Amygdala (tissue), 56 donors: Measurements from ENCODE around the gene FBXO44.

Experiments used
- DNase-seq, 56 donors: peaks; one replicate each; lab custom pipeline; 2025; lab: John Stamatoyannopoulos, UW

The FBXO44 gene

GRCh38 chr1:11654939-11655808 is 497 bp downstream of the FBXO44 start:
- no peak for DNase-seq

- DNase-seq: no peak
Measured at GRCh38 chr1:11657654-11658053, 3.0 kb downstream of the FBXO44 start.

- DNase-seq: no peak
Measured at GRCh38 chr1:11658542-11658941, 3.9 kb downstream of the FBXO44 start.

GRCh38 chr1:11659748-11660147 is 5.1 kb downstream of the FBXO44 start:
- no peak for DNase-seq

DNA sequence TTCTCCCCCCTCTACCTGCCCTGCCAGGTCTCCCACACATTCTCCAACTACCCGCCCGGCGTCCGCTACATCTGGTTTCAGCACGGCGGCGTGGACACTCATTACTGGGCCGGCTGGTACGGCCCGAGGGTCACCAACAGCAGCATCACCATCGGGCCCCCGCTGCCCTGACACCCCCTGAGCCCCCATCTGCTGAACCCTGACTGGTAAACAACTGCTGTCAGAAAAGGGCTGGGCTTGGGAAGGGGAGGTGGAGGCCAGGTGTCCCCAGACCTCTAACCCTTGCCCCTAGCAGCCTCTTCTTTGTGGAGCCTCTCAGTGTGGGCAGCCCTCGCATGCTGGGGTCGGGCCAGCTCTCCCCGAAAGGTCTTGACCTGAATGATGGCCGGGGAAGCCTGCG is 6.4 kb downstream of the FBXO44 start:
- DNase-seq: no peak

DNA sequence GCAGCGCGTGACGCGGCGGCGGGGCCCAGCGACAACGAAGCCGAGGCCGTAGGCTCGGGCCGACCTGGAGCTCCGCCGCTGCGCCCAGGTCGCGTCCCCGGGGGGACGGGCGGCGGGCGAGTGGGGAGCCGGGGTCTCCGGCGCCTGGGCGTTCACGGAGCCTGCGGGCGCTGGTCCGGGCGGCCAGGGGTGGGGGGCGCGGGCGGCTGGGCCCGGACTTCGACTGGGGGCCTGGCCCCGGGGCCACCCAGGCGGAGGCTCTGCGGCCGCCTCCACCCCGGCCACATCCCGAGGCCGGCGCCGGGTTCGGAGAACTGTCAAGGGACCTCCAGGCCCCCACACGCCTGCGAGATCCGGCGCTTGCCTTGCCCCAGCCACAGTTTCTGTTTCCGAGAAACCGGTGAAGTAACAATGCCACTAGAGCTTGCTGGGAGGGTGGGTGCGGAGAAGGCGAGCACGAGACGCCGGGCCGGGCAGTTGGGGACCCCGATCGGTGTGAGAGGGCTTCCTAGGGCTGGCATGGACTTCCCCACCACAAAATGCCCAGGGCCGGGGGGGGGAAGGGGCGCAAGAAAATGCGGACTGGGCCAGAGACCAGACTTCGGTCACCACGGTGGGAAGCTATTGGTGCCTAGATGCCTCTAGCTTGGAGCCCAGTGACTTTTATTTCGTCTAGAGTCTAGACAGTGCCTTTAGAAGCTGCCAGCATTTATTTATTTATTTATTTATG is 9.8 kb downstream of the FBXO44 start:
- peak in 9 of 56 donors; percentile 19 to 37 (median 31) for DNase-seq

- no peak for DNase-seq
Measured at GRCh38 chr1:11668516-11668915, 13.8 kb downstream of the FBXO44 start.

GRCh38 chr1:11670747-11671146 is 16.1 kb downstream of the FBXO44 start:
- no peak for DNase-seq

- no peak for DNase-seq
Measured at GRCh38 chr1:11671205-11671543, 16.5 kb downstream of the FBXO44 start.

GRCh38 chr1:11671544-11672286 is 17.0 kb downstream of the FBXO44 start:
- DNase-seq: no peak

DNA sequence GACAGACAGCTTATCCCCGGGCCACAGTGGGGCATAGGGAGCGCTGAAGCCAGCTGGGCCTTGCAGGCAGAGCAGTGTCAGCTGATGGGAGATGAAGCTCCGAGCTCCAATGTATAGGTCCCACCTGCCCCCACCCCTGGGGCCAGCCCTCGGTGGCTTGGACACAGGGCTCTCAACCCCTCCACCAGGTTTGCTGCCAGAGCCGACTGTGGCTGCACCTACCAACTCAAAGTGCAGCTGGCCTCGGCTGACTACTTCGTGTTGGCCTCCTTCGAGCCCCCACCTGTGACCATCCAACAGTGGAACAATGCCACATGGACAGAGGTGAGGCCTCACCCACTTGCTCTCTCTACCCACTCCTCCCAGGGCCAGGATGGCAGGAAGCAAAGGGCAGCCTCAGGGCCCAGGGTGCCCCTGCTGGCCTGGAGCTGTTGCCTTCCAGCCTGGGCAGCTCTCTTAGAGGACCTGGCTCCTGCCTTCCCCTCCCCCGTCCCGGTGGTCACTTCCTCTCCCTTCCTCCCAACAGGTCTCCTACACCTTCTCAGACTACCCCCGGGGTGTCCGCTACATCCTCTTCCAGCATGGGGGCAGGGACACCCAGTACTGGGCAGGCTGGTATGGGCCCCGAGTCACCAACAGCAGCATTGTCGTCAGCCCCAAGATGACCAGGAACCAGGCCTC is 18.6 kb downstream of the FBXO44 start:
- no peak for DNase-seq

- DNase-seq: no peak
Measured at GRCh38 chr1:11674488-11674887, 19.8 kb downstream of the FBXO44 start.

DNA sequence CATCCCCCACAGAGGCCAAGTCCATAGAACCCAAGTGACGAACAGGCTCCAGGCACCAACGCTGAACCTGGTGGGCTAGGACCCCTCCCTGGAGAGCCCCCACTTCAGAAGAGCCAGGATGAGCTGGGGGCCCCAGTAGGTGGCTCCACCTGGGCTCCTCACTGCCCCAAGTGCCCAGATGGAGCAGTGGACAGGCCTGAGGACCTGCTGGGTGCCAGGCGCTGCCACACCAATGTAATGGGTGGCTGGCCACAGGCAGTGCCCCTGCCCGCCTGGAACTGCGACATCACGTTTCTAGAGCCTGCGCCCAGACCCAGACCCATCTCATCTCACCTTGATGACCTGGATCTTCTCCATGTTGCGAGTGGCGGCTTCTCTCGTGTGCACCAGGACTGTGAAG is 20.6 kb downstream of the FBXO44 start:
- no peak for DNase-seq

GRCh38 chr1:11676386-11677103 is 21.9 kb downstream of the FBXO44 start:
- no peak for DNase-seq

GRCh38 chr1:11678442-11678841 is 23.8 kb downstream of the FBXO44 start:
- no peak for DNase-seq

DNA sequence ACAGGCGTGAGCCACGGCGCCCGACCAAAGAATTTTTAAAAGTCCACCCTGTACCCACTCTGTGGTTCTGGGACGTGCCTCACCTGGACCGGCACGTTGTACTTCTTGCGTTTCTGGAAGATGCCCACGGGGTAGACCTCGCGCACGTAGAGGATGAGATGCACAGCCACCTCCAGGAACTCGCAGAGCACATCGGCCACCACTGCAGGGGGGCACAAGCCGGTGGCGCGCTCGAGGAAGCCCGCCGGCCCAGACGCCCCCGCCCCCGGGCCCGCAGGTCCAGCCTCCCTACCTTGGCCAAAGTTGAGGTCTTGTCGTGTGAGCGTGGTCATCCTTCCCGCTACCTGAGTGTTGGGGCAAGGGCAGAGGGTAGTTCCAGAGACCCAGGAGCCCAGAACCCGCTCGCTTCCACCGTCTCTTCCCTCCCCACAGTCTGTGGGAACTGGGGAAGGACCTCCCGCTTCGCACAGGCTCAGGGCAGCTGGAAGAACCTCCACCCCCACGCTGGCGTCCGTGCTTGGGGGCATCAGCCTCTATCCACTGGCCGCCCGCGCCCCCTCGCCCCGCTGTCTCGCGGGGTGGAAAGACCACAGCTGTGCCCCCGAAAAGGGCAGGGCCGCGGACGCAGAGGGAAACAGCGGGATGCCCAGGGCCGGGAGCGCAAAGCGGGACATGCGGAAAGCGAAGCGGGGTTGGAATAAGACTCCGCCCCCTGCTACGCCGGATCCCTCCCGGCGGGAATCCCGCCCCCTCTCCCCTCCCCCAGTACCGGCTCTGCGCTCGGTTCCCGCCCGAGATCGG is 25.8 kb downstream of the FBXO44 start:
- DNase-seq: peak in 2 of 56 donors; percentile 58 to 75

DNA sequence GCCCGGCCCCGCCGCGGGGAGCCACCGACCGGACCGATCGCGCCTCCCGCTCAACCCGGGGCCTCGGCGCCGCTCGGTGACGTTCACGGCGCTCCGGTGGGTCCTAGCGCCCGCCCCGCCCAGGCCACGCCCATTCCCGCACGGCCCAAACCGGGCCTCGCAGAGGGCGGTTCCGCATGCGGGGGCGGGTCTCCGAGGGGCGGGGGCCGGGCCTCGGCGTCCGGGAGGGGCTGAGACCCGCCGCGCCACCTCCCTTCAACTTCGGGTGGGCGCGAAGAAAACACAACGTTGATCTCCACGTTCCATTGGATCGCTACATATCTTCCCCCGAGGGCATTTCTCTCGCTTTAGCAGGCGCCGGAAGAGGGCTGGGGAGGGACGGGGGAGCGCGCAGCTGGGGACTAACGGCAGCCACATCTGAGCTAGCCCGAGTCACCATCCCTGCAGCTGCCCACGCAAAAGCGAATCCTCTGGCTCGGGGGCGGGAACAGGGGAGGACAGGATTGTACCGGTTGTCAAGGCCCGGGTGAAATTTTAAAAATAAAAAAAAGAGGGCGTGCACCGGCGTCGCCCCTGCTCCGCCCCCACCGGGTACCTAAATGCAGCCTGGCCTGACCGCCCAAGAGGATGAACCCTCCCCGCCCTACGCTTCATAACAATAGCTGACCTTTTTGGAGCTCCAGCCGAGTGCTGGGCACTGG is 26.5 kb downstream of the FBXO44 start, which contains the start of gene MAD2L2:
Gene MAD2L2, minus strand, starts transcription at position 78 of the 701 bp plus-strand sequence. CDS start 547 bp downstream, outside the sequence.
- peak in 54 of 56 donors; percentile 26 to 92 (median 76) for DNase-seq

GRCh38 chr1:11682287-11682771 is 27.7 kb downstream of the FBXO44 start:
- no peak for DNase-seq
